ENCODE results near the gene HNRNPH2.

The HNRNPH2 gene

DNA sequence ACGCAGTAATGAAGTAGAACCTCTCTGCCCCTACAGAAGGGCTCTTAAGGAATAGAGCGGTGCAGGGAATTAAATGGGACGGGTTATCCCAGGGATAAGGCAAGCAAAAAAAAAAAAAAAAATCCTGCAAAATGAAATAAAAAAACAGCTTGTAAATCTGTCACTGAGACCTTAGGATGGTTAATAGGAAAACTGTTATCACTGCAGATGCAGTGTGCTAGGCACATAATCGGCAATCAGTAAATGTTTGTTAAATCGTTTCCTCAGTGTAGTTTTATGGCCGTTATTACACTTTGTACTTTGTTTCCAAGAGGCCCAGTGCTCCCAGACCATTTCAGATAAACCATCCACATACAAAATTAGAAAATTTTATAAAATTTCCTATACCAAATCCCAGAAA is 1.0 kb downstream of the HNRNPH2 start:
- TF ChIP-seq, protein P1, sequence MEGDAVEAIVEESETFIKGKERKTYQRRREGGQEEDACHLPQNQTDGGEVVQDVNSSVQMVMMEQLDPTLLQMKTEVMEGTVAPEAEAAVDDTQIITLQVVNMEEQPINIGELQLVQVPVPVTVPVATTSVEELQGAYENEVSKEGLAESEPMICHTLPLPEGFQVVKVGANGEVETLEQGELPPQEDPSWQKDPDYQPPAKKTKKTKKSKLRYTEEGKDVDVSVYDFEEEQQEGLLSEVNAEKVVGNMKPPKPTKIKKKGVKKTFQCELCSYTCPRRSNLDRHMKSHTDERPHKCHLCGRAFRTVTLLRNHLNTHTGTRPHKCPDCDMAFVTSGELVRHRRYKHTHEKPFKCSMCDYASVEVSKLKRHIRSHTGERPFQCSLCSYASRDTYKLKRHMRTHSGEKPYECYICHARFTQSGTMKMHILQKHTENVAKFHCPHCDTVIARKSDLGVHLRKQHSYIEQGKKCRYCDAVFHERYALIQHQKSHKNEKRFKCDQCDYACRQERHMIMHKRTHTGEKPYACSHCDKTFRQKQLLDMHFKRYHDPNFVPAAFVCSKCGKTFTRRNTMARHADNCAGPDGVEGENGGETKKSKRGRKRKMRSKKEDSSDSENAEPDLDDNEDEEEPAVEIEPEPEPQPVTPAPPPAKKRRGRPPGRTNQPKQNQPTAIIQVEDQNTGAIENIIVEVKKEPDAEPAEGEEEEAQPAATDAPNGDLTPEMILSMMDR (IDR thresholded peaks at IDR 0.05; ENCODE audit: borderline replicate concordance, insufficient read depth, low read depth, low read length): no peak
- H3K4me3 ChIP-seq (ENCODE audit: low read depth, low read length): peak overlapping the region; percentile 59

GRCh38 chrX:101410461-101410860 is 2.4 kb downstream of the HNRNPH2 start:
- H3K4me3 ChIP-seq (ENCODE audit: low read depth, low read length): no peak overlapping the region
- TF ChIP-seq, protein P1 (IDR thresholded peaks at IDR 0.05; ENCODE audit: borderline replicate concordance, insufficient read depth, low read depth, low read length): no peak

- H3K4me3 ChIP-seq (ENCODE audit: low read depth, low read length): no peak overlapping the region
- TF ChIP-seq, protein P1 (IDR thresholded peaks at IDR 0.05; ENCODE audit: borderline replicate concordance, insufficient read depth, low read depth, low read length): no peak
Measured at GRCh38 chrX:101411984-101412383, 4.0 kb downstream of the HNRNPH2 start.

DNA sequence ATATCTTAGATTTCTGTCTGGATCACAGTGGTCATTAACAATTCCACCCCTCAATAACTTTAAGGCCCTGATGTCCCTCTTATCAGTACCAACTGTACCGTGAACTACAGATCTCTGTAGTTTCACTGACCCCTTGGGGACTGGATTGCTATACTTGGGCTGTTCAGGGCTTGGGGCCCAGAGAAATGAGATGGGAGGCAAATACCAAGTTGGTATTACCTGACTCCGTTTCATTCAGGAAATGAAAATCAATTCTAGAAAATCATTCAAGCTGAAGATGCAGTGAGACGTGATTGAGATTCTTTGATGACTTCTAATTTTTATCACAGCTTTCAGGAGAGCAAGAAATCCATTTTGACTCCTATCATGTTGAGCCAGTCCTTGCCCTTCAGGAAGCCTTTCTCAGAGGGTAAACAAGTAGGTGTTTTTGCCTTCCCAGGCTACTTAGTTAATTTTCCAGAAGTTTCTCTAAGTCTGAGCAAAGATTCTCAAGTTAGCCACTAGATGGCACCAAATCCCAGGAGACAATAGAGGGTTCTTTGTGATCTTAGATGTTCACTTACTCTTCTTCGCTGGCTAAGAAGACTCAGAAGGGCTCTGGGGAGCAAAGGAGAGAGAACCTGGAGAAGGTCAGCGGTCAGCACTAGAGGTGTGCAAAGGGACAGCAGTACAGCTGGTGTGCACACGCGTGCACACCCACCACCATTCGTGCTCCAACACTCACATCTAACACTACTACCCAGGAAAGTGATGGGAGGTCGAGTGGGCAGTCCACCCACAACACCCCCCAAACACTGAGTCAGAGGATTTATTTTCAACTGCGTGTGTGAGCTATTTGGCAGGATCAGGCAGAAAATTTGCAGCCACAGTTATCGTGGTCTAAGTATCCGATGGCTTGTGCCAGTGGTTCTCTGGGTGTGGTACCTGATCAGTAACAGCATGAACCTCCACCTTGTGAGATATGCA is 7.4 kb downstream of the HNRNPH2 start:
- TF ChIP-seq, protein P1 (IDR thresholded peaks at IDR 0.05; ENCODE audit: borderline replicate concordance, insufficient read depth, low read depth, low read length): peak; percentile 69
- H3K4me3 ChIP-seq (ENCODE audit: low read depth, low read length): no peak overlapping the region

- H3K4me3 ChIP-seq (ENCODE audit: low read depth, low read length): no peak overlapping the region
- TF ChIP-seq, protein P1 (IDR thresholded peaks at IDR 0.05; ENCODE audit: borderline replicate concordance, insufficient read depth, low read depth, low read length): no peak
Measured at GRCh38 chrX:101416691-101417090, 8.7 kb downstream of the HNRNPH2 start.

DNA sequence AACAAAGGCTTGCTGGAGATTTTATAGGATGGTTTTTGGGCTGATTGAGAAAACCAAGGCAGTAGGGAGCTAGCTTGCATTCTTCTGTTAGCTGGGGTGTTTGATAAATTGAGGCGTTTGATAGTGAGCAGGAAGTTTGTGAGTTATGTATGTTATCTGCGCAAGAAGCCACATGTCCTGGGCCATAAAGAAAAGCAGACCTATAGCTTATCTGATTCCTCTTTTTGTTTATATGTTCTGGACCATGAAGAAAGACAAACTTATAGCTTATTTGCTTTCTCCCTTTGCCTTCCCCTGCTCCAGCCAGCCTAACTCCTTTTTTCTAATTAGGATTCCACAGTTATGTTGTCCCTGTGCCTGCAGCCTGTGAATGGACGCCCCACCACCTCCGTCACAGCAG is 9.2 kb downstream of the HNRNPH2 start:
- no peak overlapping the region for H3K4me3 ChIP-seq (ENCODE audit: low read depth, low read length)
- TF ChIP-seq, protein P1 (IDR thresholded peaks at IDR 0.05; ENCODE audit: borderline replicate concordance, insufficient read depth, low read depth, low read length): no peak

Data from GM12875 (cell line).